Activated T-cell treated with anti-CD3 and anti-CD28 coated beads for 1 hour (primary cell): Measurements from ENCODE around the gene PCNX1.

Experiments
- DNase-seq: peaks from one replicate; pipeline ENCODE4 v3.0.0-alpha.2; 2020; ENCODE audit warnings: low read depth

The PCNX1 gene

GRCh38 chr14:71163842-71164629 is 256.8 kb downstream of the PCNX1 start:
- DNase-seq = no peak
